Vagina (tissue), 2 donors: ENCODE measurements around the gene ARID3A.

Experiments used
- POLR2A ChIP-seq, 2 donors: fragments of 450-650 bp; IDR thresholded peaks; one replicate each; pipeline ENCODE4 v1.6.1; 2017; ENCODE audit warnings: antibody characterized with exemption in 2 of 2, mild to moderate bottlenecking in 2 of 2, moderate library complexity in 2 of 2
- POLR2AphosphoS5 ChIP-seq, 2 donors: sonication (generic); formaldehyde crosslinking; IDR thresholded peaks; one replicate each; pipeline ENCODE4 v1.9.0; 2017; ENCODE audit warnings: antibody characterized with exemption in 2 of 2, mild to moderate bottlenecking in 2 of 2, low read depth in 1 of 2; ENCODE audit not compliant: insufficient read depth in 1 of 2
- TF ChIP-seq, protein P1 (sequence below), 3 experiments: fragments of 450-650 bp in 2 of 3; fragments of 200-600 bp in 1 of 3; sonication (generic) in 1 of 3; IDR thresholded peaks; one replicate each; pipeline ENCODE4 v1.5.1; 2017 to 2019; ENCODE audit warnings: antibody characterized with exemption in 3 of 3, mild to moderate bottlenecking in 2 of 3, moderate library complexity in 2 of 3

DNA sequence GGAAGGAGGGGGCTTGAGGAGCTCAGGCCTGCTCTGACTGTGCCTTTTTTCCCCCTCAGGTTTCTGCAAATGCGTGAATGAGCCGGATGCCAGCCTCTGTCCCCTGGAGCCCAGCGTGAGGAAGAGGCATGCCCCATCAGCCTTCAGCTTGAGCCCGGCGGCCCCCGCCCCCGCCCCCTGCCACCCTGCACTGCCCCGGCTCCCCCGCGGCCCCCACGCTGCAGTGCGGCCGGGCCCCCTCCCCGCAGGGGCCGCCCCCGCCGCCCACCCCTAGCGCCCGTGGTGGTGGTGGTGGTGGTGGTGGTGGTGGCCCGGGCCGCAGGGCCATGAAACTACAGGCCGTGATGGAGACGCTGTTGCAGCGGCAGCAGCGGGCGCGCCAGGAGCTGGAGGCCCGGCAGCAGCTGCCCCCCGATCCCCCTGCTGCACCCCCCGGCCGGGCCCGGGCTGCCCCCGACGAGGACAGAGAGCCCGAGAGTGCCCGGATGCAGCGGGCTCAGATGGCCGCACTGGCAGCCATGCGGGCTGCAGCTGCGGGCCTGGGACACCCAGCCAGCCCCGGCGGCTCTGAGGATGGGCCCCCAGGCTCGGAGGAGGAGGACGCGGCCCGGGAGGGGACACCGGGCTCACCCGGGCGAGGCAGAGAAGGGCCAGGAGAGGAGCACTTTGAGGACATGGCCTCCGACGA is 3.5 kb downstream of the ARID3A start:
- TF ChIP-seq, protein P1, sequence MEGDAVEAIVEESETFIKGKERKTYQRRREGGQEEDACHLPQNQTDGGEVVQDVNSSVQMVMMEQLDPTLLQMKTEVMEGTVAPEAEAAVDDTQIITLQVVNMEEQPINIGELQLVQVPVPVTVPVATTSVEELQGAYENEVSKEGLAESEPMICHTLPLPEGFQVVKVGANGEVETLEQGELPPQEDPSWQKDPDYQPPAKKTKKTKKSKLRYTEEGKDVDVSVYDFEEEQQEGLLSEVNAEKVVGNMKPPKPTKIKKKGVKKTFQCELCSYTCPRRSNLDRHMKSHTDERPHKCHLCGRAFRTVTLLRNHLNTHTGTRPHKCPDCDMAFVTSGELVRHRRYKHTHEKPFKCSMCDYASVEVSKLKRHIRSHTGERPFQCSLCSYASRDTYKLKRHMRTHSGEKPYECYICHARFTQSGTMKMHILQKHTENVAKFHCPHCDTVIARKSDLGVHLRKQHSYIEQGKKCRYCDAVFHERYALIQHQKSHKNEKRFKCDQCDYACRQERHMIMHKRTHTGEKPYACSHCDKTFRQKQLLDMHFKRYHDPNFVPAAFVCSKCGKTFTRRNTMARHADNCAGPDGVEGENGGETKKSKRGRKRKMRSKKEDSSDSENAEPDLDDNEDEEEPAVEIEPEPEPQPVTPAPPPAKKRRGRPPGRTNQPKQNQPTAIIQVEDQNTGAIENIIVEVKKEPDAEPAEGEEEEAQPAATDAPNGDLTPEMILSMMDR (IDR thresholded peaks at IDR 0.05) = no peak
- no peak for TF ChIP-seq POLR2A (IDR thresholded peaks at IDR 0.05)
- no peak for TF ChIP-seq POLR2AphosphoS5 (IDR thresholded peaks at IDR 0.05; ENCODE audit: insufficient read depth in 1 of 2, low read depth in 1 of 2)
